Measurements from ENCODE around the gene RAP1GDS1.

- TF ChIP-seq TAF1 (IDR thresholded peaks at IDR 0.05; ENCODE audit: borderline replicate concordance, low read depth, low read length): no peak
- TF ChIP-seq POLR2A (IDR thresholded peaks at IDR 0.05; ENCODE audit: low read depth, low read length): no peak
- no peak for TF ChIP-seq POLR2AphosphoS5 (IDR thresholded peaks at IDR 0.05; ENCODE audit: low read depth, low read length)
Measured at GRCh38 chr4:98310867-98311266, 49.7 kb downstream of the RAP1GDS1 start.

Measured in GM12892 (cell line).